HEK293T (cell line): ENCODE results near the gene ASPA.

Experiments used
- BHLHE40 ChIP-seq: fragments of 450-650 bp; IDR thresholded peaks from 2 replicates; pipeline ENCODE4 v1.6.1; 2016; ENCODE audit warnings: mild to moderate bottlenecking, moderate library complexity, borderline replicate concordance
- FOXK2 ChIP-seq: fragments of 450-650 bp; IDR thresholded peaks from 2 replicates; pipeline ENCODE4 v1.6.1; 2016; ENCODE audit warnings: mild to moderate bottlenecking
- LEF1 ChIP-seq: fragments of 450-650 bp; IDR thresholded peaks from 2 replicates; pipeline ENCODE4 v1.6.1; 2017; ENCODE audit warnings: mild to moderate bottlenecking, borderline replicate concordance
- SP1 ChIP-seq: fragments of 450-650 bp; IDR thresholded peaks from 2 replicates; pipeline ENCODE4 v1.6.1; 2017

GRCh38 chr17:3551189-3551588 lies 75.4 kb downstream of the ASPA start:
- TF ChIP-seq FOXK2 (no peak), SP1 (no peak), LEF1 (no peak), BHLHE40 (no peak)
